T-helper 2 cell treated with Interferon-gamma antibody and Interleukin-4, amounts not matched to agents 5 μg/mL and 100 μg/mL, for 36 hours (primary cell): ENCODE measurements around the gene ANKH.

Experiments used
- DNase-seq: peaks from one replicate; pipeline ENCODE4 v3.0.0; 2021; ENCODE audit warnings: low spot score
- H3K27ac Mint-ChIP-seq: one replicate; pipeline ENCODE4 v1.8.0; 2021; ENCODE audit warnings: mild to moderate bottlenecking, mixed read lengths
- H3K27me3 Mint-ChIP-seq: one replicate; pipeline ENCODE4 v1.8.0; 2021; ENCODE audit warnings: low read depth, mixed read lengths
- H3K36me3 Mint-ChIP-seq: one replicate; pipeline ENCODE4 v1.8.0; 2021; ENCODE audit warnings: low read depth, mixed read lengths
- H3K4me1 Mint-ChIP-seq: one replicate; pipeline ENCODE4 v1.8.0; 2021; ENCODE audit warnings: low read depth, mixed read lengths
- H3K4me3 Mint-ChIP-seq: one replicate; pipeline ENCODE4 v1.8.0; 2022; ENCODE audit warnings: mild to moderate bottlenecking, moderate library complexity, mixed read lengths
- H3K9me3 Mint-ChIP-seq: one replicate; pipeline ENCODE4 v1.8.0; 2021; ENCODE audit warnings: mixed read lengths

Gene ANKH

DNA sequence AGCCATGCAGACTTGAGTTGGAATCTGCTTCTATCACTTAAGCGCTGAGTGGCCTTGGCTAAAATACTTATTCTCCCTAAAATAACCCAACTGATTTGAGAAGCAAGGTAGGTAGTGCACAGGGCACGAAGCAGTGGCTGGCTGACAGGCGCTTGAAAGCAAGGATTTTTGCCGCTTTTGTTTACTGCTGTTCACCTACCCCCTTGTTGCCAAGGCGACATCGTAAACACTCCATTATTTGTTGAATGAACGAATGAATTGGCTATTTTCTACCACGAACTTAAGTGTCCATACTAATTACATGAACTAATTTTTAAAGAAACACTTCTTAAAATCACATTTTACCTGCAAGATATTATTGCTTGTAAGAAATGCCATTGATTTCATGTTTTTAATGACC lies 98.0 kb downstream of the ANKH start:
- no peaks in the 10 kb centered on the region for H3K9me3 Mint-ChIP-seq
- no peaks in the 10 kb centered on the region for H3K36me3 Mint-ChIP-seq
- no peaks in the 10 kb centered on the region for H3K27me3 Mint-ChIP-seq
- no peak overlapping the region for H3K4me3 Mint-ChIP-seq
- DNase-seq, result no peak
- H3K4me1 Mint-ChIP-seq, result peaks cover 4% of the 10 kb centered on the region
- H3K27ac Mint-ChIP-seq, result no peak overlapping the region

DNA sequence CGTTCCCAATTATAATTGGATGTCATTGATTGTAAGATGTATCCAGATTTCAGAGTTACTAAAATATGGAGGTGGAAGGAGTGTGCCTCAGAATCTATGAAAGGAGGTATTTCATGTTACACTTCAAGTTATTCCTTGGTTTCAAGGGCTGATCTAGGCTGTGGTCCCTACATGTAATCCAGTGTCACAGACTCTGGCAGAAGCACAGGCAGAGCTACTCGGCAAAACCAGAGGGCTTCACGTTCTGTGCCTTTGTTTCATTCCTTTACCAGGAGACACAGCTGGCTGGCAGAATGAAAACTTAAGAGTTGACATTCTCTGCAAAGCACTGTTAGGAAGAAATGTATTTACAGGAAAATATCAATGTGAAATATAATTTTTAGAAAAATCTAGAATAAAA lies 99.6 kb downstream of the ANKH start:
- H3K4me3 Mint-ChIP-seq, result no peak overlapping the region
- no peak overlapping the region for H3K27ac Mint-ChIP-seq
- no peak for DNase-seq
- H3K36me3 Mint-ChIP-seq, result peaks cover 4% of the 10 kb centered on the region
- no peaks in the 10 kb centered on the region for H3K9me3 Mint-ChIP-seq
- peaks cover 13% of the 10 kb centered on the region for H3K4me1 Mint-ChIP-seq
- H3K27me3 Mint-ChIP-seq, result no peaks in the 10 kb centered on the region

DNA sequence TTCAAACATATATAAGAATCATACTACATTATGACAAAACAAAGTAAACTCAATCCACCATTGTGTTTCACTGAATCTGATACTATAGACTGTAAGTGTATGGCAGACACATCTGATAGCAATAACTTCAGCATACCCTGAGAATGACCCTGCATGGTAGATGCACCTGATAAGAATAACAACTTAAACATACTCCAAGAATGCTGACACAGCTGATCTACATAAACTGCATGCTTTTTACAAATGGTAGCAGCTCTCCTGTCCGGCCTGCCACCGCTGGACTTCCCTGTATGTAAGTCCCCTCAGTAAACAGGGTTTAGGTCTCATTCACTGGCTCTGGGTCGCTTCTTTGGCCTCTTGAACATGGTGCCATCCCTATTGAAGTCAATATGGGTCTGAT lies 100.4 kb downstream of the ANKH start:
- H3K27ac Mint-ChIP-seq, result no peak overlapping the region
- peaks cover 16% of the 10 kb centered on the region for H3K4me1 Mint-ChIP-seq
- H3K36me3 Mint-ChIP-seq, result peaks cover 10% of the 10 kb centered on the region
- H3K4me3 Mint-ChIP-seq, result no peak overlapping the region
- DNase-seq, result no peak
- no peaks in the 10 kb centered on the region for H3K27me3 Mint-ChIP-seq
- no peaks in the 10 kb centered on the region for H3K9me3 Mint-ChIP-seq

DNA sequence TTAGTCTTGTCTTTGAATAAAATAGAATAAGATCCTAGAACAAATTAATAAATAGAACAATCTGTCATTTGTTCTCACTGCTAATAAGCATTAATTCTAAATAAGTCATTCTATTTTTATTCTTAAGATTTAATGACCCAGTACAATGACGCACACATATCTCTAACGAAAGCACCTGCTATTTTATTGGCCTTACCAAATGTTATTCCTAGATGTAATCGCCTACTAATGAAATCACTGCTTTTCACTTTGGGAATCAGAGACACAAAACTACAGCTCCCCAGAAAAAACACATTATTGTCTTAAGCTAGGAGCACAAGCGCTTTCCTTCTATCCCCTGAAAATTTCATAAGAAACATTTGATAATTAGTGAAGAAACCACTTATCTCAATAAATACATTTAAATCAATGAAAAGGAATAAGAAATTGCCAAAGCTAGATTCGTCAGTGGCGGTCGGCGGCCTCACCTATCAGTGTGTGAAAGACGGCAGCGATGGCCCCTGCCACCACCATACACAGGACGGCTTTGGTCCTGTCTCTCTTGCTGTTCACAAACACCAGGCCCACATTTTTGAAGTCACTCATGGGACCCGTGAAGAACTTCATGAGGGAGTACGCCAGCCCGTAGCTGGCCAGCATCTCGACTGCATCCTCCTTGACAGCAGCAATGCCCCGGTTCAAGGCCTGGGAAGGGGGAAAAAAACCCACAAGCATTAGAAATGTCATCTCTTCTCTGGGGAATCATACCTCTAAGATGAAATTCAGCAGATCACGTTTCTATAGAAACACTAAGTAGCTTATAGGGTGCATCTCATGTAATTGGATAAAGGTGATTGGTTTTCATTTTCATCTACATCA lies 102.8 kb downstream of the ANKH start:
- peaks cover 16% of the 10 kb centered on the region for H3K4me1 Mint-ChIP-seq

DNA sequence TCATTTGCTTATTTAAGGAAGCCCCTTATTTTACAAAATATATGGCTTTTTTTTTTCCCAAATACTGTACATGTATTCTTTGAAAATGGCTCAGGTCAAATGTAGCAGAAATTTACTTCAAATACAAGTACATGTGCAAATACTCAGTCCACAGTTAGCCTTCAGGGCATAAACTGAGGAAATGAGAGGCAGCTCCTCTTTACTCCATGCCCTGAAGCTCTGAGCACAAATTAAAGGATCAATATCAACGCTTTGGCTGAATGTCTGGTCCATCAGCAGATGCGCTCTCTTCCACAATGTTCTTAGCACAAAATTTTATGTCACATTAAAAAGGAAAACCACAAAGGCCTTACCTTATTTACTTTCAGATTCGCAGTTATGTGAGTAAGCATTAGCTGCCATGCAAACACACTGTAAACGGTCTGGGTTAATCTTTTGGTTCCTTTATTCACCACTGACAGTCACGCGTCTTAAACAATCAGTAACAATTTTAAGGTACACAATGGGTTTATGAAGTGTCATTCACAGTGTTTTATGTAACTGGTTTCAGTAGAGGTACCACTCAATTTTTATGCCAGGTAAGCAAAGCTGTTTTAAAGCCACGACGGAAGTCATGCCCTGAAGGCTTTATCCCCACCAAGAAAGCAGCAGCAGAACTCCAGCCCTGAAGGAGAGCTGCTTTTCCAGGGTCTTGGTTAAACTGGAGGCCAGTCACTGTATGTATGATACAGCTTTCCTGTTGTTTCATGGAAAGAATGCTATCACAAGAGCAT lies 103.7 kb downstream of the ANKH start:
- DNase-seq, result no peak
- H3K36me3 Mint-ChIP-seq, result peaks cover 19% of the 10 kb centered on the region
- H3K27ac Mint-ChIP-seq, result no peak overlapping the region
- no peaks in the 10 kb centered on the region for H3K27me3 Mint-ChIP-seq
- no peaks in the 10 kb centered on the region for H3K9me3 Mint-ChIP-seq
- no peak overlapping the region for H3K4me3 Mint-ChIP-seq
- peaks cover 16% of the 10 kb centered on the region for H3K4me1 Mint-ChIP-seq

More for the DNA sequence above, 102.8 kb downstream of the ANKH start:
- H3K4me3 Mint-ChIP-seq, result no peak overlapping the region
- no peak overlapping the region for H3K27ac Mint-ChIP-seq
- no peaks in the 10 kb centered on the region for H3K9me3 Mint-ChIP-seq
- no peaks in the 10 kb centered on the region for H3K27me3 Mint-ChIP-seq
- DNase-seq, result no peak
- H3K36me3 Mint-ChIP-seq, result peaks cover 19% of the 10 kb centered on the region

DNA sequence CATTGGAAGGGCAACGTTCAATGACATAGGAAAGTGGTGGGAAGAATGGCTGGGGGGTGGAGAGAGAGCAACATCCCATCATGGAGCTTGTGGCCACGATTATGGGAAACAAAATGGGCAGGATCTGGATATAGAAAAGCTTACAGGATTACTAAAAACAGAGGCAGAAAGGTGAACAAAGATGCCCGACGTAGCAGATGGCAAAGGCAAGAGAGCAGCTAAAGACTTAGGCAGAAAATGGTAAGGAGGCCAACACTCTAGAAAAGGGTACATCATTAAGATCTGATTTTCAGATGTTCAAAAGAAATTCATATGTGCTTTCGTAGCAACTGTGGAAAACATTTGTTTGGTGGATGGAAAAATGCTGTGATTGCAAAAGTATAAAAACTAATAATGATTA lies 104.5 kb downstream of the ANKH start:
- Mint-ChIP-seq H3K27me3 (no peaks in the 10 kb centered on the region), H3K36me3 (peaks cover 19% of the 10 kb centered on the region), H3K9me3 (no peaks in the 10 kb centered on the region), H3K4me3 (no peak overlapping the region), H3K4me1 (peaks cover 16% of the 10 kb centered on the region), H3K27ac (no peak overlapping the region)
- DNase-seq, result no peak

DNA sequence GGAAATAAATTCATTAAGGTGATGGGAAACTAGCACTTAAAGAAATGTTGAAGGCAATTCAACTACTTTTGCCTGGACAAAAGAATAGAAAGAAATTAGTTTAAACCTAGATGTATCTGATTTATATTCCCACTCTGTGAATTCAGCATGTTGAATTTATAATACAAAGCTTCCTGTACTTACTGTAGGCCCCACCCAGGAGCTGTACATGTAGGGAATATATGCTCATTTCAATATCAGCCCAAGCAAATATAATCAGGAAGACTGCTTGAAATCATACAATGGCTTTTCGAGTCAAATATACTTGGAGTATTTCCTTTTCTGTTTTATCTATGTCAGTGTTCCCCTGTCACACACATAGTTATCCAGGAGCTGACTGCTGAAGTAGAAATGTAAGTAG lies 105.0 kb downstream of the ANKH start:
- Mint-ChIP-seq H3K27ac (no peak overlapping the region), H3K9me3 (no peaks in the 10 kb centered on the region), H3K4me1 (peaks cover 16% of the 10 kb centered on the region), H3K36me3 (peaks cover 19% of the 10 kb centered on the region), H3K27me3 (no peaks in the 10 kb centered on the region), H3K4me3 (no peak overlapping the region)
- DNase-seq, result no peak

DNA sequence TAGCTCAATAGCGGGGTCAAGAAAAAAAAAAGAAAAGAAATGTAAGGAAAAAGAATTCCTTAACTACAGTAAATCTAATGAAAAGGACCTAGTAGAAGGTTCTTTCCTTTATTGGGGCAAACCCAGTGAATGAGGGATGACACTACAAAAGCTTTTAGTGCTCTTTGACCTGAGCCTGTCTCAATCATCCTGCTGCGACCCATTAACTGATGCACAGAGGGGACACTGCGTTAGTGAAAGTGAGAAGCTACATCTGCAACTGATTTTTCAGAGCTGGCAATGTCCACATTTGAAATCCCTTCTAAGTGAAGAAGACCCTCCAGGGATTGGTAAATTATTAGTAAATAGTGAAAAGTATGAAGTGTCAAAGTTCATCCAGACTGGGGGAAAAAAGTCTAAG lies 106.0 kb downstream of the ANKH start:
- no peak overlapping the region for H3K27ac Mint-ChIP-seq
- H3K9me3 Mint-ChIP-seq, result no peaks in the 10 kb centered on the region
- DNase-seq, result no peak
- peaks cover 12% of the 10 kb centered on the region for H3K4me1 Mint-ChIP-seq
- no peaks in the 10 kb centered on the region for H3K27me3 Mint-ChIP-seq
- H3K36me3 Mint-ChIP-seq, result peaks cover 19% of the 10 kb centered on the region
- no peak overlapping the region for H3K4me3 Mint-ChIP-seq

DNA sequence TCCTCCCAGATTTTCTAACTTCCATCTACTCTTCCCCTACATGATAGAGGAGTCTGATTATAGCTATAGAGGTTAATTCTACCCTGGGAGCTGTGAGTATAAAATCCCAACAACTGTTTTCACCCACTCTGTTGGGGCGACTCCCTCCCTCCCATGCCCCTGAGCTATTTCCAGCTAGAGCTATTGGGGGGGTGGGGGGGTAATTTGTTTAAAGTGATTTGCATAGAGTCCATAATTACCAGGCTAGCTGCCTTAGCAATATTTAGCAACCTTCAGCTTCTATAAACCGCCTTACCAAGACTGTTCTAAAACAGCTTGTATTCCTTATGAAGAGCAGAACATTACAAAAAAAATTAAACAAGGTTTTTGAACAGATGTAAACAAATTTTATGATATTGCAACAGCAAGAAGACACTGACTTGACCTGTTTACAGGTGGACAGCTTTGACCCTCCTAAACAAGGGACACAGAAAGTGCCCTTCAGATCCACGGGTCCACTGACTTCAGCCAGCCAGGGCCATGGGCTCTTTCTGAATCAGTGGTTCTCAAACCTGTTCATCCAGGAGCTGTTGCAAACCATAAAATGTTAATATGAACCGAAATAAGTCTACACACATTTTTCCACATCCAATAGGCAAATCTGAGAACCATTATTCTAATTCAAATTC lies 108.9 kb downstream of the ANKH start:
- no peaks in the 10 kb centered on the region for H3K27me3 Mint-ChIP-seq
- peaks cover 6% of the 10 kb centered on the region for H3K4me1 Mint-ChIP-seq
- H3K4me3 Mint-ChIP-seq, result no peak overlapping the region
- peaks cover 16% of the 10 kb centered on the region for H3K36me3 Mint-ChIP-seq
- H3K27ac Mint-ChIP-seq, result no peak overlapping the region
- no peak for DNase-seq
- H3K9me3 Mint-ChIP-seq, result no peaks in the 10 kb centered on the region

DNA sequence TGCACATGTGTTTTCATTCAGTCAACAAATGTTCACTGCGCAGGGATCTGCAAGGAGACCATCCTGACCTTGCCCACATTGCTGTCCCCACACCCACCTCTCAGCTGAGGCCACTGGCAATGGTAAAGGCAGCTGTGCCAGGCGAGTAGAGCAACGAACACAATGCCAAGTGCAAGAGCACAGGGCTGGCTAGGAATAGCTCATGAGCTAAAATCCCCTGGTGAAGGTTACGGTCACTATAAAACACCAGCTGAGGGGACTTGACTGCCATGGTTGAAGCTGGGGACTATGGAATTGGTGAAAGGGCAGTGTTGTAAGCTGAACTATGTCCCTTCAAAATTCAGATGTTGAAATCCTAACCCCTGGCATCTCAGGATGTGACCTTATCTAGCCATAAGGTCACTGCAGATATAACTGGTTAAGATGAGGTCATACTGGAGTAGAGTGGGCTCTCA lies 111.0 kb downstream of the ANKH start:
- H3K27me3 Mint-ChIP-seq, result no peaks in the 10 kb centered on the region
- peaks cover 5% of the 10 kb centered on the region for H3K36me3 Mint-ChIP-seq
- H3K4me1 Mint-ChIP-seq, result no peaks in the 10 kb centered on the region
- no peak for DNase-seq
- no peak overlapping the region for H3K4me3 Mint-ChIP-seq
- H3K27ac Mint-ChIP-seq, result no peak overlapping the region
- H3K9me3 Mint-ChIP-seq, result no peaks in the 10 kb centered on the region

DNA sequence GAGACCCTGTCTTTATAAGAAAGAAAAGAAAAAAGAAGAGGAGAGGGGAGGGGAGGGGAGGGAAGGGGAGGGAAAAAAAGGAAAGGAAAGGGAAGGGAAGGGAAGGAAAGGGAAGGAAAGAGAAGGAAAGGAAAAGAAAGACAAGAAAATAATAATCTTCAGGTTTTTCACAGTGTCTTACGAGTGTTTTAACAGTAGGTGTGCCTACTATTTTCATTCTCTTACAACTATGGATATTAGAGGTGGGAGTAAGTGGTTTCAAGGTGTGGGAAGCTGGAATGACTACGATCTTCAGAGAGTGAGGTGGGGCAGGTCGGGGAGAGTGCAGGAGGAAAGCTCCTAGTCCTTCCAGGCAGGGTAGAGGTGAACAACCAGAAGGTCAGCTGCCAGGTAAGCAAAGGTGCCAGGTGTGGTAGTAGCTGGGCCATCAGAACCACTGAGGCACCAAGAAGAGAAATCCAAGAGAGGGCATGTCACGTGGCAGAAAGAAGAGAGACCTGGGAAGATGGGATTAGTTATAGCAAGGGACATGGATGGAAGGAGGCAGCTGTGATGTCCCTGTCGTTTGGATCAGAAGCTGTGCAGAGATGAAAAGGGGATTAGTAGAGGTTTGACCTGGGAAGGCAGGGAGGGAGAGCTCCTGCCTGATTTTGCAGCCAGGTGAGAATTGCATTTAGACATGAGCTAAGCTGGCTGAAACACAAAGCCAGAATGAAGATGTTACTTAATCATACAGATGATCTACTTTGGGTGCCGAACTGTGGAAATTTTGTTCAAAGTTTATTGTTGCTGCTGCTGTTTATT lies 111.6 kb downstream of the ANKH start:
- no peak for DNase-seq
- Mint-ChIP-seq H3K36me3 (peaks cover 2% of the 10 kb centered on the region), H3K4me3 (no peak overlapping the region), H3K4me1 (no peaks in the 10 kb centered on the region), H3K9me3 (no peaks in the 10 kb centered on the region), H3K27ac (no peak overlapping the region), H3K27me3 (no peaks in the 10 kb centered on the region)

DNA sequence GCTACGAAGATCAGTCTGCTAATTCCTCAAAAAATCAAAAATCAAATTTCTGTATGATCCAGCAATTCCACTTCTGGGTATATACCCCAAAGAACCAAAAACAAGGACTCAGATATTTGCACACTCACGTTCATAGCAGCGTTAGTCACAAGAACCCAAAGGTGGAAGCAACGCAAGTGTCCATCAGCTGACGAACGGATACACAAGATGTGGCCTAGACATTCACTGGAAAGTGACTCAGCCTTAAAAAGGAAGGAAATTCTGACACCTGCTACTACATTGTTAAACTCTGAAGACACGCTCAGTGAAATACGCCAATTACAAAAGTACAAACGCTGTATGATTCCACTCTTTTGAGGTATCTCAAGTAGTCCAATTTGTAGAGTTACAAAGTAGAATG lies 113.7 kb downstream of the ANKH start:
- Mint-ChIP-seq H3K4me3 (no peak overlapping the region), H3K9me3 (no peaks in the 10 kb centered on the region), H3K27ac (no peak overlapping the region), H3K27me3 (no peaks in the 10 kb centered on the region), H3K4me1 (no peaks in the 10 kb centered on the region), H3K36me3 (peaks cover 11% of the 10 kb centered on the region)
- DNase-seq, result no peak

DNA sequence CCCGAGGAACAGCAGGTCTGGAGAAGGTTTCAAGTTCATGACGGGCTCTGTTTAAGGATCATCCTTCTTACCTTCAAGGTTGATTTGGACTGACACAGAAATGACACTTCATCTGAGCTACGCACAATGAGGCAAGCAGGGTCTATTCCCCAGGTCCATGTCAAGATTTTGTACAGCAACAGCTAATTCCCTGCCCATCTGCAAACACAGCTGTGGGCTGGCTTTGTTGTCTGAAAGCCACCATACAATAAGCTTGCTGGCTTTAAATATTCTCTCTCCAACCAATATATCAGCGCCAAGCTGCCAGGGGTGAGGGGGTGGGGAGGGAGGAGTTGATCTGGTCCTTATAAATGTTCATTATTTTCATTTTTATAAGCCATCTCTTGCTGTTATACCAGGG lies 115.1 kb downstream of the ANKH start:
- Mint-ChIP-seq H3K36me3 (peaks cover 16% of the 10 kb centered on the region), H3K9me3 (no peaks in the 10 kb centered on the region), H3K27me3 (no peaks in the 10 kb centered on the region), H3K4me3 (no peak overlapping the region), H3K27ac (no peak overlapping the region), H3K4me1 (peaks cover 3% of the 10 kb centered on the region)
- no peak for DNase-seq
